ENCODE measurements around the gene TOR4A.
"Not testable (repeated sequence)": the region's sequence is repeated elsewhere in the genome, so short reads cannot be mapped to it uniquely, and the experiment has no call there.

Gene TOR4A

DNA sequence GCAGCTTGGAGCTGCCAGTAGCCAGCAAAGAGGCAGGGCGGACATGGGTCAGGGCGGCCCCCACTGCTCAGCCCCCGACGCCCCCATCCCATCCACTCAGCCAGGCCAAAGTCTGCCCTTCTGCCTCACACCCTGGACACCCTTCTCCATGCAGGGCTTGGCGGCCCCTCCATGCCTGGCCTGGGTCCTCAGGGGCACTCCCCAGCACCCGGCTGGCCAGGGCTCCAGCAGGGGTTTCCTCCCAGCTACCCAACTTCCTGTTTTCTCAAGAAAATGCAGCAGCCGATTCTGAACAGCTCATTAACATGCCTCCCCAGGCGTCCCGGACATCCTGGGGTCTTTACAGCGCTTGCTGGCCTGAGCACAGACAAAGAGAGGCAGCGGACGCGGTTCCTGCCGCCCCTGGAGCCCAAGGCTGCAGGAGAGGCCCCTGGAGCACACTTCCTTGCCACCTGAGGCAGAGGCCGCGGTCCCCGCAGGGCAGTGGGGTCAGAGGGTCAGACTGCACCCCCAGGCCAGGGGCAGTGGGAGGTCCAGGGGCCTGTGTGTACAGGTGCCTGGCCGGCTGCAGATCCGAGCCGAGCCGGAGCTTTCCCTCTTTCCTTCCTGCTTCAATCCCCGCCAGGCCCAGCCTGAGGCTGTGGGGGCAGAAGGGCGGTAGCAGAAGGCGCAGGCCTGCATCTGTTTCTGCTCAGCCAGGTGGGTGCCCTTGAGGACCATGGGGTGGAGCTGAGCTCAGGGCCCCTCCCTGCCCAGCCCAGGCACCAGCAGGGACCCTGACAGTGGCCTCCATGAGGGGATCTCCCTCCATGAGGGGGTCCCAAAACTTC is 43.2 kb downstream of the TOR4A start:
- DNase-seq: no peak

DNA sequence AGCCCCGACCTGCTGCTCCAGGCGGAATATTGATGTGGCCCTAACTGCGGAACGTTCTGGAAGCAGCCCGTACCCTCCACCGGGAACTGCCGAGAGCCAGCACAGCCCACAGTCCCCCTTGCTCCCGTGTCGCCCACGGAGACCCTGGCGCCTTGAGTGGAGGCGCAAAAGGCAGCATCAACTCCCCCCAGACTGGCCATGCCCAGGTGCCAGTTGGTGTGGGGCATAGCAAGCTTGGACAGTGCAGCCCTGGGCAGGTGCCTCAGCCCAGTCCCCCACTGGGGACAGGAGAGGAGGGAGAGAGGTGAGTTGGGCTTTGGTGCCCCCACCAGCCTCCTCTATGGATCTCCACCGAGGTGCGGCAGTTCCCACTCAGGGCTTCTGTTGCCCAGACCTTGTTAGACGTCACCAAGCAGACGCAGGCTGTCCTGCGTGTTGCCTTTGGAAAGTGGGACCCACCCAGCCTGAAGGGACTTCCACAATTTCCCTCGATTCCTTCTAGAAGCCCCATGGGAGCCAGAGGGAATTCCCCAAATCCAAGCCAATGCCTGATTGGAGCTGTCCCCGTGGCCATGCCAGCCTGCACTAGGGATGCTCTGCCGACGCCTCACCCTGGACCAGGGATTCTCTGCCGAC is 44.3 kb downstream of the TOR4A start:
- DNase-seq: no peak

DNA sequence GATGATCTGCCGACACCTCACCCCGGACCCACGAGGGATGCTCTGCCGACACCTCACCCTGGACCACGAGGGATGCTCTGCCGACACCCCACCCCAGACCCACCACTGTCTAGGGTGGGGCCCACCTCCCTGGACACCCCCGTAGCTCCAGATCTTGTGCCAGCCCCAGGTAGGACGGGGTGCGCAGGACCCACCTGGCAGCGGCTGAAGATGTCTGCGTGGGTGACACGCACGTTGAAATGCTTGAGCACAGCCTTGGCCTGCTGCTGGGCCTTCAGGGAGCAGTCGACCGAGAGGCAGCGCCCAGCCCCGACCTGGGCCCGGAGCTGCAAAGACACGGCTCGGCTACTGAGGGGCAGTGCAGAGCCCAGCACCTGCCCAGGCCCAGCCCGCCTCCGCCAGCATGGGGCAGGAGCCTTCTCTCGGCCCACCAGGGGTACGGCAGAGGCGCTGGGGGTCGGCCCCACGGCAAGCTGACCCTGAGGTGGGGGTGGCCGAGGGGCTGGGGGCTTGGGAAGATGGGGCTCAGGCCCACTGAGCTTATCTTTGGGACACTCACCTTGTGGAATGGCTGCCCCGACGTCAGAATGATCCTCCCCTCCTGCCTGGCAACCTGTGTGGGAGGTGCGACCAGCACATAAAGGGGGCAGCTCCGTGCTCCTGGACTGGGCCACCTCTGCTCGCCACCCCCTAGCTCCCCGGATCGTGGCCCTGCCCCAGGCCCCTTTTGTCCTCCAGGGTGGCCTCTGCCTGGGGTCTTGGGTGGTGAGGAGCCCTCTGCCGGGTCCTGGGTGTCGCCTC is 46.2 kb downstream of the TOR4A start:
- no peak for DNase-seq

DNA sequence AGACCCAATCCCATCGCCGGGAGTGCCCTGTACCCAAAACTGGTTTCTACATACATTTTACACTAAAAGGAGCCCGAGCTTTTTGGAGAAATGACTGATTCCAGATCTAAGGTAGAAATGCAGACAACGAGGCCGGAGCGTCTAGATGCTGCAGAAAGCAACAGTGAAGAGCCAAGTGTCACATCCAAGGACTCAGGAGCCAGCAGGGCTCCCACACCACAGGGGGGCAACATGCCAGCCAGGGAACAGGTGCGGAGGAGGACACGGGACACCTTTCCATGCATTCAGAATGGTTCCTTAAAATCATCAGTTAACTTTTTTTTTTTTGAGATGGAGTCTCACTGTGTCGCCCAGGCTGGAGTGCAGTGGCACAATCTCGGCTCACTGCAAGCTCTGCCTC is 47.6 kb downstream of the TOR4A start:
- DNase-seq: no peak

DNA sequence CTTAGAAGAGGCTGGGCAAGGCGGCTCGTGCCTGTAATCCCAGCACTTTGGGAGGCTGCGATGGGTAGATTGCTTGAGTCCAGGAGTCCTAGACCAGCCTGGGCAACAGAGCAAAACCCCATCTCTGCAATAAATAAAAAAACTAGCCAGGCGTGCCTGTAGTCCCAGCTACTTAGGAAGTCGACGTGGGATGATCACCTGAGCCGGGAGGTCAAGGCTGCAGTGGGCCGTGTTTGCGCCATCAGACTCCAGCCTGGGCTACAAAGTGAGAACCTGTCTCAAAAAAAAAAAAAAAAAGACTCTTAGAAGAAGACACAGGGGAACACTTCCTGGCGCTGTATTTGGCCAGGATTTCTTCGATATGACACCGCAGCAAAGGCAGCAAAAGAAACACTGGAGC is 48.3 kb downstream of the TOR4A start:
- no peak for DNase-seq

DNA sequence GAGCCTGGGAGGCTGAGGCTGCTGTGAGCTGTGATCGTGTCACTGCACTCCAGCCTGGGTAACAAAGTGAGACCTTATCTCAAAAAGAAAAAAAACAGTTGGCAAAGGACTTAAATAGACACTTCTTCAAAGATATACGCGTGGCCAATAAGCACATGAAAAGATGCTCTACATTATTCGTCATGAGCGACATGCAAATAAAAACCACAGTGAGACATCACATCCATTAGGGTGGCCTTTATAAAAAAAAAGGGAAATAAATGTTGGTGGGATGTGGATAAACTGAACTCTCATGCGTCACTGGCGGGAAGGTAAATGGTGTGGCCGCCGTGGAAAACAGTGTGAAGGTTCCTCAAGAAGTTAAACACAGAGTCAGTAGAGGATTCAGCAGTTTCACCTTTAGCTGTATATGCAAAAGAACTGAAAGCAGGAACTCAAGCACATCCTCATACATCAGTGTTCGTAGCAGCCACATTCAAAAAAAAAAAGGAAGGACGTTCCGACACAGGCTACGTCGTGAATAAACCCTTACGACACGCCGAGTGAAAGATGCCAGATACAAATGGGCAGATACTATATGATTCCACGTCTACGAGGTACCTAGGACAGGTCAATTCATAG is 49.0 kb downstream of the TOR4A start:
- no peak for DNase-seq

DNA sequence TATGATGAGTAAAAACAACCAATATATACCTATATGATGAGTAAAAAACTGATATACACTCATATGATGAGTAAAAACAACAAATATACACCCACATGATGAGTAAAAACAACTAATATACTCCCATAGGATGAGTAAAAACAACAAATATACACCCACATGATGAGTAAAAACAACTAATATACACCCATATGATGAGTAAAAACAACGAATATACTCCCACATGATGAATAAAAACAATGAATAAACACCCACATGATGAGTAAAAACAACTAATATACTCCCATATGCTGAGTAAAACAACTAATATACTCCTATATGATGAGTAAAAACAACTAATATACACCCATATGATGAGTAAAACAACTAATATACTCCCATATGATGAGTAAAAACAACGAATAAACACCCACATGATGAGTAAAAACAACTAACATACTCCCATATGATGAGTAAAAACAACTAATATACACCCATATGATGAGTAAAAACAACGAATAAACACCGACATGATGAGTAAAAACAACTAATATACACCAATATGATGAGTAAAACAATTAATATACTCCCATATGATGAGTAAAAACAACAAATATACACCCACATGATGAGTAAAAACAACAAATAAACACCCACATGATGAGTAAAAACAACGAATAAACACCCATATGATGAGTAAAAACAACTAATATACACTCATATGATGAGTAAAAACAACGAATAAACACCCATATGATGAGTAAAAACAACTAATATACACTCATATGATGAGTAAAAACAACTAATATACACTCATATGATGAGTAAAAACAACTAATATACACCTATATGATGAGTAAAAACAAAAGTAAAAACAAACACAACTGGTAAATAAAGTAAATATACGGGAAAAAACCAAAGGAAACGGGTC is 50.4 kb downstream of the TOR4A start:
- not testable (repeated sequence) for DNase-seq

DNA sequence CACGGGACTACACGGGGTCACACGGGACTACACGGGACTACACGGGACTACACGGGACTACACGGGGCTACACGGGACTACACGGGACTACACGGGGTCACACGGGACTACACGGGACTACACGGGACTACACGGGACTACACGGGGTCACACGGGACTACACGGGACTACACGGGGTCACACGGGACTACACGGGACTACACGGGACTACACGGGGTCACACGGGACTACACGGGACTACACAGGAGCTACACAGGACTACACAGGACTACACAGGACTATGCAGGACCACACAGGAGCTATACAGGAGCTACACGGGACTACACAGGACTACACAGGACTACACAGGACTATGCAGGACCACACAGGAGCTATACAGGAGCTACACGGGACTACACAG is 52.1 kb downstream of the TOR4A start:
- not testable (repeated sequence) for DNase-seq

DNA sequence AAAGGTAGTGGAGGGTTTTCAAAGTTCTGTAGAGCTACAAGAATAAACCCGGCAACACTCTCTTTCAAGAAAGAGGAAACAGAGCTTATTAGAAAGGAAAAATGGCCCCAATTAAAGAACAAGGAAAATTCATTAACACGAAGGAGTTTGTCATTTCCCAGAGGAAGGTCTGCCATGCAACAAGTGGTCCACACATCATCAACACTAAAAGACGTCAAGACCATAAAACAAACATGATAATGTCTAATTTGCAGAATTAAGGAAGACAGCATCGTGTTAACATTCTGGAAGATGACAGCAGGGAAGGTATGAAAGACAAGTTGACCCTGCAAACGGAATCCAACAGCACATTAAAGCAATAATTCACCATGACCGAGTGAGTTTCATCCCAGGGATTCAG is 53.2 kb downstream of the TOR4A start:
- no peak for DNase-seq

DNA sequence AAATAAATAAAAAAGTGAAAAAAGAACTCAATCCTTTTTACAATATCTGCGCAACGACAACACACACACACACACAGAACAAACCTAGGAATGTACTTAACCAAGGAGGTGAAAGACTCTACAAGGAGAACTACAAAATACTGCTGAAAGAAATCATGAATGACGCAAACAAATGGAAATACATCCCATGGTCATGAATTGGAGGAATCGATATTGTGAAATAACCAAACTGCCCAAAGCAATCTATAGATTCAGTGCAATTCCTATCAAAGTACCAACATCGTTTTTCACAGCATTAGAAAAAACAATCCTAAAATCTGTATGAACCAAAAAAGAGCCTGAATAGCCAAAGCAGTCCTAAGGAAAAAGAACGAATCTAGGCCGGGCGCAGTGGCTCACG is 54.4 kb downstream of the TOR4A start:
- DNase-seq: no peak
